NT2/D1 (cell line): ENCODE data around the gene TPSAB1.
"Not testable (repeated sequence)": the region's sequence is repeated elsewhere in the genome, so short reads cannot be mapped to it uniquely, and the experiment has no call there.

ENCODE experiments used
- YY1 ChIP-seq: IDR thresholded peaks from 2 replicates; pipeline ENCODE4 v1.6.1; 2011; ENCODE audit not compliant: insufficient read length, insufficient read depth
- ZNF274 ChIP-seq: IDR thresholded peaks from 2 replicates; pipeline ENCODE4 v1.6.1; 2011; ENCODE audit warnings: mild to moderate bottlenecking, low read depth, low read length

DNA sequence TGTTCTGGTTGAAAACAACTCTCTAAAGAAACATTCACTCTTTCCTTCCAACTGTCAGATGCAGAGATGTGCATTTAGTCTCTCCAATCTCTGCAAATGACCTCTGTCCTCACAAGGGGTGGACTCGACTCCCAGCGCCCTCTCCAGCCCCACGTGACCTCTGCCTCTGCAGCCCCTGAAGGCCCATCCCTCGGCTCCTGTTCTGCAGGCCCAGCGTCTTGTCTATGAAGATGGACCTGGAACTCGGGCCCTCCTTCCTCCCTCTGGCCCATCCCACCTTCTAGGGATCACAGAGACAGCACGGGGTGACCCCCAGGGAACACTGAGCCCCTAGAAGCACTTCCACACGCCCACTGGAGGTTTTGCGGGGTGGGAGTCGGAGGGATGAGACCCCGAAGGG, 2.9 kb downstream of the TPSAB1 start:
- TF ChIP-seq ZNF274, YY1: not testable (repeated sequence)
